ENCODE measurements around the gene LRCOL1. TPM values are rescaled to one million over a fixed set of nuclear protein-coding genes. Genes with fewer than 3 reads are reported as not detected.

The LRCOL1 gene
- total and polyA plus RNA-seq, 2 of the 8 experiments (the other 6 are each of a cell fraction or from before 2014, with no cell fraction given), result not detected

DNA sequence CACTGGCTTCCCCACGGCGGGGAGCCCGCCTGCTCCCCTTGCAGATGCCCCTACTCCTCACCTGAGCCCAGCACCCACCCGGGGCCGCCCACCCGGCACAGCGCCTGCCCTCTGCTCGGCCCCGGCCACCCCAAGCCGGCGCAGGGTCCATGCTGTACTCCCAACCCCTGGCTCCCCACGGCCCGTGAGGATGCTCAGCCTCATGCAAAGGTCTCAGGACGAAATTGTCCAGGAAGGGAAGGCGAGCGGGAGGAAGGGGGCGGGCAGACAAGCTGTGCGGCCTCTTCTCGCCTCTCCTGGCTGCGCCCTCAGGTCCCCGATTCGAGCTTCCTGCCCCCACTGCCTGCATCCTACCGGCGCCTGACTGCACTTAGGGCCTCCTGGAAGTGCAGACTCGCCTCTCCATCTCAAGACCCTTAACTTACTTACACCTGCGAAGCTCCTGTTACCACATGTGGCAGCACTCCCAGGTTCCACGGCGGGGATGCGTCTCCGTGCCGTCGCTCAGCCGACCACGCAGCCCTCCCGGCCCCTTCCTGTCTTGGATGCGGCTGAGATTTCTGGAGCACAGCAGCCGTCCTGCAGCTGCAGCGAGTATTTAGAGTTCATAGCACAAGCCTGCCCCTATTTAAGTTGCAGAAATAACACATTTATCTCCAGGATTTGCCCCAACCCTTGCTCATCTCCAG lies 18.0 kb downstream of the LRCOL1 start:
- DNase-seq (ENCODE audit: low read depth in 1 of 2, low spot score in 2 of 2), result no peak
- H3K4me1 ChIP-seq (replicated peaks in 1 of 4; ENCODE audit: control insufficient read depth in 3 of 4, insufficient read depth in 4 of 4, low read length in 3 of 4), result no peaks in the 10 kb centered on the region
- H3K56ac ChIP-seq (replicated peaks; ENCODE audit: insufficient read length, low read depth, low read length), result no peak overlapping the region
- no peak overlapping the region for H2BK120ac ChIP-seq (replicated peaks; ENCODE audit: low read depth, low read length)
- POLR2A ChIA-PET (ENCODE audit: partially characterized antibody), result interaction anchor here (0.9 to 2.4 kb wide), 3 partner anchors 10 to 31 kb away, joined by 4 to 18 read pairs (median 6); no protein-coding TSS in a partner anchor
- H3K79me2 ChIP-seq (ENCODE audit: control insufficient read depth in 1 of 2, insufficient read depth in 2 of 2, low read length in 2 of 2), result no peaks in the 10 kb centered on the region
- no peaks in the 10 kb centered on the region for H3K23me2 ChIP-seq (ENCODE audit: low read depth, low read length)
- no peak overlapping the region for H3K9ac ChIP-seq (replicated peaks in 1 of 4; ENCODE audit: extremely low read depth in 1 of 4, low read depth in 3 of 4, low read length in 3 of 4)
- no peak overlapping the region for H2BK12ac ChIP-seq (ENCODE audit: low read depth, low read length)
- H3K18ac ChIP-seq (ENCODE audit: extremely low read depth, low read length), result no peak overlapping the region
- no peaks in the 10 kb centered on the region for H3K79me1 ChIP-seq (ENCODE audit: low read depth, low read length)
- H4K5ac ChIP-seq (ENCODE audit: insufficient read length, low read depth, low read length), result no peak overlapping the region
- no peak overlapping the region for H4K8ac ChIP-seq (ENCODE audit: extremely low read depth, insufficient read depth, low read length)
- no peak overlapping the region for H2BK5ac ChIP-seq (ENCODE audit: low read depth, low read length)
- H3K27ac ChIP-seq (ENCODE audit: low read depth, low read length), result no peak overlapping the region
- FAIRE-seq, result no peak
- no peak overlapping the region for H3K14ac ChIP-seq (ENCODE audit: insufficient read length)
- H2BK20ac ChIP-seq (ENCODE audit: low read length), result no peak overlapping the region
- CTCF ChIA-PET (ENCODE audit: partially characterized antibody), result interaction anchor here (0.8 to 1.1 kb wide), 2 partner anchors 9 to 31 kb away, joined by 3 to 4 read pairs; no protein-coding TSS in a partner anchor
- H2BK15ac ChIP-seq (ENCODE audit: low read length), result no peak overlapping the region
- H3K36me3 ChIP-seq (ENCODE audit: control insufficient read depth in 2 of 4, insufficient read depth in 4 of 4, low read length in 3 of 4), result no peaks in the 10 kb centered on the region
- TF ChIP-seq POLR2AphosphoS5 (IDR thresholded peaks at IDR 0.05; ENCODE audit: low read depth, low read length) (no peak), CTBP2 (IDR thresholded peaks at IDR 0.05; ENCODE audit: borderline replicate concordance, insufficient read depth, insufficient read length, low read length) (no peak), ZNF274 (IDR thresholded peaks at IDR 0.05; ENCODE audit: borderline replicate concordance, extremely low read depth, low read length) (no peak), SP4 (IDR thresholded peaks at IDR 0.05; ENCODE audit: low read length) (no peak)
- H3K4me2 ChIP-seq (ENCODE audit: insufficient read depth in 1 of 2, low read depth in 2 of 2, low read length in 2 of 2), result no peak overlapping the region
- WGBS, 2 experiments (ENCODE audit: extremely low coverage in 1 of 2, insufficient coverage in 1 of 2, insufficient read length in 1 of 2, insufficient replicate concordance in 2 of 2, low coverage in 1 of 2, low lambda C conversion rate in 2 of 2, missing lambda C conversion rate in 1 of 2), result 87% methylated on average over 23 of the region's 38 CpGs; no CpG with 5 or more reads in 1 of the 2 experiments
- H3K27me3 ChIP-seq (replicated peaks in 1 of 4; ENCODE audit: control insufficient read depth in 3 of 4, extremely low read depth in 1 of 4, insufficient read depth in 3 of 4, low read length in 3 of 4), result peaks cover 33 to 76% (median 71%) of the 10 kb centered on the region in 4 experiments
- no peak overlapping the region for H4K91ac ChIP-seq (replicated peaks; ENCODE audit: insufficient read length, low read length)
- H3K4me3 ChIP-seq (ENCODE audit: extremely low read depth in 1 of 4, insufficient read depth in 2 of 4, low read depth in 3 of 4, low read length in 4 of 4), result no peak overlapping the region
- H4K20me1 ChIP-seq (replicated peaks in 1 of 2; ENCODE audit: control insufficient read depth in 1 of 2, insufficient read depth in 2 of 2, low read length in 2 of 2), result peaks cover 0 to 5% of the 10 kb centered on the region in 2 experiments
- no peak overlapping the region for H3K23ac ChIP-seq (ENCODE audit: insufficient read length)
- no peak overlapping the region for H3K4ac ChIP-seq (replicated peaks; ENCODE audit: insufficient read length, low read depth, low read length)
- no peak overlapping the region for H2AFZ ChIP-seq (ENCODE audit: low read length)
- peaks cover 0 to 7% of the 10 kb centered on the region in 2 experiments; a peak in 1 of 4 replicates for H3K9me3 ChIP-seq (ENCODE audit: insufficient read depth in 2 of 2, low read depth in 1 of 2, low read length in 1 of 2)
- no peak overlapping the region for H2AK5ac ChIP-seq (ENCODE audit: low read depth, low read length)

Measured in H1 (cell line).